ENCODE results near the gene MYO3B. TPM values are rescaled to one million over a fixed set of nuclear protein-coding genes. Genes with fewer than 3 reads are reported as not detected.

Gene MYO3B
- total RNA-seq, 1 experiment from 2014 or later = 0.50 TPM

DNA sequence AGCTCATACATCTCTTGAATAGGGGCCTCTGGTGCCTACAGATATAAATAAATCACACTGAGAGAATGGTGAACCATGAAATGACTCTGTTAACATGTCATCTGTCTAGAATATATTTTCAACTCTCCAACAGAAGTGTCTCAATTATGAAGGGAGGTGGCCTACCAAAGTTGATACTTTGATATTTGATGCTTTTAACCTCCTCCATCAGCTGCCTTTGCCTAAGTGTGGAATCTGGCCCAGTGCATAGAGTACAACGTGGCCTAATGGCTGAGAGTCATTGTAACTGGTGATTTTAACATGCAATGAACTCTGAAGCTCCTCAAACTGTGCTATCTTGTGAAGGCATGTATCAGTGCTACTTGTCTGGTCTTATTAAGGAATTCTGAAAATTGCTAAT, 93.4 kb downstream of the MYO3B start:
- no peak for ATAC-seq
- CTCF ChIA-PET = no interaction called here
- H3K4me1 Mint-ChIP-seq = no peaks in the 10 kb centered on the region
- POLR2A ChIA-PET = no interaction called here
- TF ChIP-seq, protein P1, sequence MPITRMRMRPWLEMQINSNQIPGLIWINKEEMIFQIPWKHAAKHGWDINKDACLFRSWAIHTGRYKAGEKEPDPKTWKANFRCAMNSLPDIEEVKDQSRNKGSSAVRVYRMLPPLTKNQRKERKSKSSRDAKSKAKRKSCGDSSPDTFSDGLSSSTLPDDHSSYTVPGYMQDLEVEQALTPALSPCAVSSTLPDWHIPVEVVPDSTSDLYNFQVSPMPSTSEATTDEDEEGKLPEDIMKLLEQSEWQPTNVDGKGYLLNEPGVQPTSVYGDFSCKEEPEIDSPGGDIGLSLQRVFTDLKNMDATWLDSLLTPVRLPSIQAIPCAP (CRISPR knock-in tag; IDR thresholded peaks at IDR 0.05) = no peak
- TF ChIP-seq CTCF (IDR thresholded peaks at IDR 0.05) = no peak
- no peak for TF ChIP-seq TEAD4 (CRISPR knock-in tag; IDR thresholded peaks at IDR 0.05)
- TF ChIP-seq ZMAT4 (CRISPR knock-in tag; IDR thresholded peaks at IDR 0.05) = no peak
- no peak for TF ChIP-seq ZNF263 (CRISPR knock-in tag; IDR thresholded peaks at IDR 0.05; ENCODE audit: low read depth)
- TF ChIP-seq SMAD3 (CRISPR knock-in tag; IDR thresholded peaks at IDR 0.05; ENCODE audit: borderline replicate concordance) = no peak
- no peak for TF ChIP-seq ZNF423 (CRISPR knock-in tag; IDR thresholded peaks at IDR 0.05)
- TF ChIP-seq ELF4 (CRISPR knock-in tag; IDR thresholded peaks at IDR 0.05; ENCODE audit: low read depth) = no peak
- no peak for TF ChIP-seq ZNF416 (CRISPR knock-in tag; IDR thresholded peaks at IDR 0.05)
- no peak for DNase-seq (ENCODE audit: low spot score)
- H3K27me3 Mint-ChIP-seq (ENCODE audit: low read depth) = no peaks in the 10 kb centered on the region
- no peak overlapping the region for H3K27ac Mint-ChIP-seq
- 0 out of 2 replicates have a peak, but pooled peaks cover 6% of the 10 kb centered on the region for H3K9me3 Mint-ChIP-seq
- H3K4me3 Mint-ChIP-seq = no peak overlapping the region
- no peaks in the 10 kb centered on the region for H3K36me3 Mint-ChIP-seq

DNA sequence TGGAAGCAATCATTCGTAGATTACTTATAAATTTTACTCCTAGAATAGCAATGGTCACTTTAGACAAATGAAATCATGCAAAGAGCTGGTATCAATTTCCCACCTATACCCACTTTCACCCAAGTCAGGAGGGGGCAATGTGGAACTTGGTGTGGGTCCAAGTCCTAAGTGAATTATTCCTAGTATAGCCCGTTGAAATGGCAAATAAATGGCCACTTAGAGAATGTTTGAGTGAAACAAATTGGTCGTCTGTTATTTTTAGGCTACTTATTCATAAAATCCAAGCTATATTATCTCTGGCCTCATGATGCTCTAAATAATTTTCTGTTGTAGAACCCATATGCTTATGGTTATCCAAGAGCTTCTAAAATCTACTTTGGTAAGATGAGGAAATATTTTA, 98.1 kb downstream of the MYO3B start:
- H3K4me3 Mint-ChIP-seq = no peak overlapping the region
- DNase-seq (ENCODE audit: low spot score) = no peak
- H3K27me3 Mint-ChIP-seq (ENCODE audit: low read depth) = no peaks in the 10 kb centered on the region
- no peak for ATAC-seq
- H3K27ac Mint-ChIP-seq = no peak overlapping the region
- peaks cover 16% of the 10 kb centered on the region for H3K9me3 Mint-ChIP-seq
- peaks cover 6% of the 10 kb centered on the region for H3K4me1 Mint-ChIP-seq
- TF ChIP-seq, protein P2, sequence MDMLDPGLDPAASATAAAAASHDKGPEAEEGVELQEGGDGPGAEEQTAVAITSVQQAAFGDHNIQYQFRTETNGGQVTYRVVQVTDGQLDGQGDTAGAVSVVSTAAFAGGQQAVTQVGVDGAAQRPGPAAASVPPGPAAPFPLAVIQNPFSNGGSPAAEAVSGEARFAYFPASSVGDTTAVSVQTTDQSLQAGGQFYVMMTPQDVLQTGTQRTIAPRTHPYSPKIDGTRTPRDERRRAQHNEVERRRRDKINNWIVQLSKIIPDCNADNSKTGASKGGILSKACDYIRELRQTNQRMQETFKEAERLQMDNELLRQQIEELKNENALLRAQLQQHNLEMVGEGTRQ (CRISPR knock-in tag; IDR thresholded peaks at IDR 0.05) = no peak
- TF ChIP-seq EMX1 (CRISPR knock-in tag; IDR thresholded peaks at IDR 0.05) (no peak), ETV6 (CRISPR knock-in tag; IDR thresholded peaks at IDR 0.05) (no peak), NFE2L1 (CRISPR knock-in tag; IDR thresholded peaks at IDR 0.05) (no peak), NR2C2 (CRISPR knock-in tag; IDR thresholded peaks at IDR 0.05) (no peak), PREB (CRISPR knock-in tag; IDR thresholded peaks at IDR 0.05; ENCODE audit: borderline replicate concordance) (no peak), NR1H2 (CRISPR knock-in tag; IDR thresholded peaks at IDR 0.05) (no peak), ZNF138 (CRISPR knock-in tag; conservative IDR thresholded peaks at IDR 0.05) (no peak), ZMAT4 (CRISPR knock-in tag; IDR thresholded peaks at IDR 0.05) (no peak), CBFB (CRISPR knock-in tag; IDR thresholded peaks at IDR 0.05; ENCODE audit: low read depth) (no peak), SOX15 (CRISPR knock-in tag; IDR thresholded peaks at IDR 0.05) (no peak), CTCF (IDR thresholded peaks at IDR 0.05) (no peak), ZNF423 (CRISPR knock-in tag; IDR thresholded peaks at IDR 0.05) (no peak)
- TF ChIP-seq, protein P3, sequence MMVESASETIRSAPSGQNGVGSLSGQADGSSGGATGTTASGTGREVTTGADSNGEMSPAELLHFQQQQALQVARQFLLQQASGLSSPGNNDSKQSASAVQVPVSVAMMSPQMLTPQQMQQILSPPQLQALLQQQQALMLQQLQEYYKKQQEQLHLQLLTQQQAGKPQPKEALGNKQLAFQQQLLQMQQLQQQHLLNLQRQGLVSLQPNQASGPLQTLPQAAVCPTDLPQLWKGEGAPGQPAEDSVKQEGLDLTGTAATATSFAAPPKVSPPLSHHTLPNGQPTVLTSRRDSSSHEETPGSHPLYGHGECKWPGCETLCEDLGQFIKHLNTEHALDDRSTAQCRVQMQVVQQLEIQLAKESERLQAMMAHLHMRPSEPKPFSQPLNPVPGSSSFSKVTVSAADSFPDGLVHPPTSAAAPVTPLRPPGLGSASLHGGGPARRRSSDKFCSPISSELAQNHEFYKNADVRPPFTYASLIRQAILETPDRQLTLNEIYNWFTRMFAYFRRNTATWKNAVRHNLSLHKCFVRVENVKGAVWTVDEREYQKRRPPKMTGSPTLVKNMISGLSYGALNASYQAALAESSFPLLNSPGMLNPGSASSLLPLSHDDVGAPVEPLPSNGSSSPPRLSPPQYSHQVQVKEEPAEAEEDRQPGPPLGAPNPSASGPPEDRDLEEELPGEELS (CRISPR knock-in tag; IDR thresholded peaks at IDR 0.05) = no peak
- TF ChIP-seq, protein P4, sequence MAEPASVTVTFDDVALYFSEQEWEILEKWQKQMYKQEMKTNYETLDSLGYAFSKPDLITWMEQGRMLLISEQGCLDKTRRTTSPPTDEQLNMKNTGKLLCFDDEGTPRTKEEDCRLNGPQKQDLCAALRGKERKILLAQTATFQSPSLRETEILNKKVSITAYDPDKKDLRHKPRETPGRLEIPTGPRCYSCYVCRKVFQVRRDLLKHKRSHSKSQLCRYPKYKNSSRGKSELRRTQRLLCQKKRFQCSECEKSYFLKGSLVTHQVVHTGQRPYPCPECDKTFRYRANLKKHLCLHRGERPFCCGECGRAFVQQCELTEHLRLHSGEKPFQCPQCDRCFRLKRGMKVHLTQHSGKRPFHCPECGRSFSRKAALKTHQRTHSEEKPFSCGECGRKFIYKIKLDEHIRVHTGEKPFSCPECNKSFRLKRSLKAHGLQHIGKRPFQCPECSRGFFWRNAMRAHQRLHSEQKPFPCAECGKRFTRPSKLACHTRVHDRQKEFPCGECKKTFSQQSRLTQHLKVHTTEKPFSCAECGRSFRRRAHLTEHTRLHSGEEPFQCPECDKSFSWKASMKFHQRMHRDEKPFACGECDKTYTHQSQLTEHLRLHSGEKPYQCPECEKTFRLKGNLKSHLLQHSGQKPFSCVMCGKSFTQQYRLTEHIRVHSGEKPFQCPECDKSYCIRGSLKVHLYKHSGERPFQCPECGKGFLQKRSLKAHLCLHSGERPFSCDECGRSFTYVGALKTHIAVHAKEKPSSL (CRISPR knock-in tag; conservative IDR thresholded peaks at IDR 0.05) = no peak
- TF ChIP-seq, protein P1 (CRISPR knock-in tag; IDR thresholded peaks at IDR 0.05) = no peak
- ChIA-PET CTCF (interaction anchor here (0.9 to 1.1 kb wide), 2 partner anchors 21 to 39 kb away, joined by 3 read pairs; no protein-coding TSS in a partner anchor), POLR2A (no interaction called here)
- no peaks in the 10 kb centered on the region for H3K36me3 Mint-ChIP-seq

Measured in WTC11 (cell line).